K562 (cell line): ENCODE results near the gene NPC1L1. TPM values are rescaled to one million over a fixed set of nuclear protein-coding genes. Genes with fewer than 3 reads are reported as not detected.

Source experiments
- ATF7 ChIP-seq: fragments of 450-650 bp; IDR thresholded peaks from 2 replicates; pipeline ENCODE4 v1.7.1; 2014; ENCODE audit warnings: mild to moderate bottlenecking, moderate library complexity
- CBFB ChIP-seq: sonication (generic); formaldehyde crosslinking; IDR thresholded peaks from 2 replicates; pipeline ENCODE4 v1.4.0; 2020; ENCODE audit warnings: mild to moderate bottlenecking, missing genetic modification reagents
- CBX5 ChIP-seq: IDR thresholded peaks from 2 replicates; pipeline ENCODE4 v1.6.1; 2014; ENCODE audit warnings: low read depth, borderline replicate concordance
- DMBX1 ChIP-seq: fragments of 250-450 bp; sonication (Bioruptor Pico); IDR thresholded peaks from 2 replicates; pipeline ENCODE4 v1.8.0; 2022; ENCODE audit warnings: inconsistent platforms, mild to moderate bottlenecking, moderate library complexity, borderline replicate concordance
- ETV1 ChIP-seq: fragments of 450-650 bp; conservative IDR thresholded peaks from 2 replicates; pipeline ENCODE4 v1.6.1; 2016; ENCODE audit warnings: missing genetic modification characterization, control low read depth, low read depth, missing compliant biosample characterization
- HDAC2 ChIP-seq: fragments of 450-650 bp; IDR thresholded peaks from 2 replicates; pipeline ENCODE4 v1.6.1; 2016; ENCODE audit warnings: mild to moderate bottlenecking
- KLF16 ChIP-seq: IDR thresholded peaks from 2 replicates; pipeline ENCODE4 v1.6.1; 2016; ENCODE audit warnings: antibody characterized with exemption
- RBFOX2 ChIP-seq: fragments of 200-400 bp; formaldehyde crosslinking; IDR thresholded peaks from 2 replicates; pipeline ENCODE4 v1.6.1; 2017; ENCODE audit warnings: low read depth, mild to moderate bottlenecking, low read length, moderate library complexity
- SREBF2 ChIP-seq: sonication (generic); formaldehyde crosslinking; IDR thresholded peaks from 2 replicates; pipeline ENCODE4 v1.4.0; 2020; ENCODE audit warnings: mild to moderate bottlenecking, missing genetic modification reagents
- ZBED1 ChIP-seq: IDR thresholded peaks from 2 replicates; pipeline ENCODE4 v1.6.1; 2014
- ZBTB1 ChIP-seq: sonication (generic); formaldehyde crosslinking; IDR thresholded peaks from 2 replicates; pipeline ENCODE4 v1.8.1; 2023; ENCODE audit warnings: missing genetic modification reagents, low read depth, mild to moderate bottlenecking, borderline replicate concordance
- ZBTB7A ChIP-seq: IDR thresholded peaks from 2 replicates; pipeline ENCODE4 v1.6.1; 2011; ENCODE audit warnings: low read depth, mild to moderate bottlenecking, low read length, moderate library complexity, borderline replicate concordance; ENCODE audit not compliant: control insufficient read depth
- ZNF212 ChIP-seq: fragments of 450-650 bp; formaldehyde crosslinking; IDR thresholded peaks from 2 replicates; pipeline ENCODE4 v1.4.0; 2020; ENCODE audit warnings: mild to moderate bottlenecking
- ZNF431 ChIP-seq: sonication (generic); formaldehyde crosslinking; IDR thresholded peaks from 2 replicates; pipeline ENCODE4 v1.8.0; 2022; ENCODE audit warnings: mild to moderate bottlenecking, missing genetic modification reagents
- ZNF76 ChIP-seq: fragments of 250-450 bp; sonication (Bioruptor Pico); IDR thresholded peaks from 2 replicates; pipeline ENCODE4 v1.4.0; 2020; ENCODE audit warnings: mild to moderate bottlenecking, moderate library complexity, borderline replicate concordance
- ZNF77 ChIP-seq: fragments of 250-450 bp; sonication (Bioruptor Pico); IDR thresholded peaks from 2 replicates; pipeline ENCODE4 v1.5.0; 2020
- polyA plus RNA-seq, 8 experiments: library from polyadenylated mRNA; depleted of rRNA in 4 of 8; stranded (reverse) in 5 of 8; unstranded in 3 of 8; fragments of >200 nt; fragmentation: Nextera tagmentation in 2 of 8; fragmentation: Illumina TruSeq in 1 of 8; extraction: Ambion mirVana in 2 of 8; extraction: Trizol in 1 of 8; gene quantifications; 2 replicates each; pipeline versions ENCODE4 v1.2.1 to v1.2.3, GENCODE V29; 2011 to 2014; ENCODE audit warnings: inconsistent platforms in 1 of 8, missing spikeins in 1 of 8
- total RNA-seq, 7 experiments: library from RNA; depleted of rRNA in 6 of 7; stranded (reverse); fragments of >200 nt in 6 of 7; fragmentation: Illumina TruSeq in 2 of 7; extraction: Trizol in 2 of 7; gene quantifications; 2 replicates each; pipeline versions ENCODE4 v1.2.1 to v1.2.3, GENCODE V29; 2011 to 2021; ENCODE audit warnings: low replicate concordance in 1 of 7
- TF ChIP-seq, protein P1 (sequence below), 2 experiments: IDR thresholded peaks; 2 replicates each; pipeline ENCODE4 v1.6.1; 2011; ENCODE audit warnings: borderline replicate concordance in 1 of 2, control low read depth in 1 of 2, low read depth in 1 of 2, low read length in 1 of 2, mild to moderate bottlenecking in 1 of 2, mixed read lengths in 1 of 2, moderate library complexity in 1 of 2; ENCODE audit not compliant: insufficient read depth in 1 of 2, insufficient read length in 1 of 2, poor library complexity in 1 of 2, severe bottlenecking in 1 of 2; ENCODE audit errors: extremely low read depth in 1 of 2
- TF ChIP-seq, protein P2 (sequence below): fragments of 250-450 bp; sonication (Bioruptor Pico); IDR thresholded peaks from 2 replicates; pipeline ENCODE4 v1.8.0; 2021; ENCODE audit warnings: moderate library complexity, mild to moderate bottlenecking, inconsistent platforms
- TF ChIP-seq, protein P3 (sequence below): fragments of 200-800 bp; sonication (Bioruptor generic); IDR thresholded peaks from 2 replicates; pipeline ENCODE4 v1.6.1; 2017; ENCODE audit warnings: missing genetic modification characterization, missing compliant biosample characterization
- TF ChIP-seq, protein P4 (sequence below): sonication (generic); formaldehyde crosslinking; IDR thresholded peaks from 2 replicates; pipeline ENCODE4 v1.9.0; 2022; ENCODE audit warnings: mild to moderate bottlenecking, missing genetic modification reagents
- TF ChIP-seq, protein P5 (sequence below), 2 experiments: fragments of 200-800 bp in 1 of 2; sonication (Bioruptor generic) in 1 of 2; sonication (generic) in 1 of 2; formaldehyde crosslinking in 1 of 2; IDR thresholded peaks in 1 of 2; conservative IDR thresholded peaks in 1 of 2; 2 replicates each; pipeline versions ENCODE4 v1.5.0 to v1.6.1; 2016 to 2020; ENCODE audit warnings: missing compliant biosample characterization in 1 of 2, missing genetic modification characterization in 1 of 2, missing genetic modification reagents in 1 of 2

The NPC1L1 gene
- total and polyA plus RNA-seq, 9 of the 15 experiments (the other 6 are each of a cell fraction or from before 2014, with no cell fraction given) = 0.01 to 0.18 (median 0.07) TPM; not detected in 4

DNA sequence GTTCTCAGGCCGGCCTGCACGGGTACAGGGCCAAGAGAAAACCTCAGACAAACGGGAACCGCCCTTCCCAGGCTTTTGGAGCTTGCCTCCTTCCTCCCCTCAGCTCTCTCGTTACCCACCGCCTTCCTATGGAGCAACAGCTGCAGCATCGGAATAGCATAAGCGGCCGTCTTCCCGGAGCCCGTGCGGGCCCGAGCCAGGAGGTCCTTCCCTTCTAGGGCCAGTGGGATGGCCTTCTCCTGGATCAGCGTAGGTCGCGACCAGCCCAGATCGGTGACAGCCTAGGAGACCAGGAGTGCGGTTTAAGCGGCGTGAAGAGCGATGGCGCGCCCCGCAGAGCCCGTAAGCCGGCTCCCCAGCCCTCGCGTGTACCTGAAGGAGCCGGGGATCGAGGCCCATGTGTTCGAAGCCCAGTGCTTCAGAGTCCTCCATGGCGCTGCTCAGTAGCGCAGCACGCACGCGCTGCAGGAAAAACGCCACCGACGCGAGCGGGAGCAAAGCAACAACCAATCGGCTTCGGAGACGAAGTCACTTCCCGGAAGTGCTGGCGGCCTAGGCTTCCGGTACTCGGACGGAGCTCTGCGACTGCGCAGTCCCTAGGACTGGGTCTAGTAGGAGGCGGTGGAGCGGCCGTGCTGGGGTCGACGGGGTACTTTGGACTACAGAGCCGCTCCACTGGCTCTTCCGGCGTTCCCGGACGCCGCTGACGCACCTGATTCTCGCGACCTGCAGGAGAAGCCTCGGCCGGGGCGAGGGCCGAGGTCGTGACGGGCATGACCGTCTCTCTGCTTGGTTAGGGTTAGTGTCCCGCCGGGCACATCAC is 32.5 kb upstream of the NPC1L1 start, which contains the start of gene DDX56 (continued):
- TF ChIP-seq, protein P1, sequence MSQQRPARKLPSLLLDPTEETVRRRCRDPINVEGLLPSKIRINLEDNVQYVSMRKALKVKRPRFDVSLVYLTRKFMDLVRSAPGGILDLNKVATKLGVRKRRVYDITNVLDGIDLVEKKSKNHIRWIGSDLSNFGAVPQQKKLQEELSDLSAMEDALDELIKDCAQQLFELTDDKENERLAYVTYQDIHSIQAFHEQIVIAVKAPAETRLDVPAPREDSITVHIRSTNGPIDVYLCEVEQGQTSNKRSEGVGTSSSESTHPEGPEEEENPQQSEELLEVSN (IDR thresholded peaks at IDR 0.05; ENCODE audit: borderline replicate concordance in 1 of 2, extremely low read depth in 1 of 2, insufficient read depth in 1 of 2, insufficient read length in 1 of 2, low read depth in 1 of 2, low read length in 1 of 2, poor library complexity in 1 of 2, severe bottlenecking in 1 of 2) = peak; percentile 96 to 98
- TF ChIP-seq ZBTB1 (CRISPR knock-in tag) (0 out of 2 replicates have a peak, but pooled peaks have one; percentile 50), ATF7 (peak; percentile 68; the same call in 1 of the 2 replicates), ZNF77 (CRISPR knock-in tag) (no peak), SREBF2 (CRISPR knock-in tag) (peak; percentile 84; the same call in 1 of the 2 replicates), HDAC2 (peak; percentile 61; the same call in 1 of the 2 replicates), CBX5 (no peak; the same call in 1 of the 2 replicates), KLF16 (no peak), ZNF212 (CRISPR knock-in tag) (0 out of 2 replicates have a peak, but pooled peaks have one; percentile 60), CBFB (CRISPR knock-in tag) (peak; percentile 36; the same call in 1 of the 2 replicates), ZNF431 (CRISPR knock-in tag) (peak; percentile 58; the same call in 1 of the 2 replicates), RBFOX2 (peak; percentile 98), ZBED1 (0 out of 2 replicates have a peak, but pooled peaks have one; percentile 59), ZBTB7A (peak; percentile 57; the same call in 1 of the 2 replicates), ETV1 (tag) (peak; percentile 70; the same call in 1 of the 2 replicates), ZNF76 (CRISPR knock-in tag) (no peak), DMBX1 (CRISPR knock-in tag) (peak; percentile 50; the same call in 1 of the 2 replicates)
- TF ChIP-seq, protein P2, sequence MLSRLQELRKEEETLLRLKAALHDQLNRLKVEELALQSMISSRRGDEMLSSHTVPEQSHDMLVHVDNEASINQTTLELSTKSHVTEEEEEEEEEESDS (CRISPR knock-in tag) = no peak
- TF ChIP-seq, protein P3, sequence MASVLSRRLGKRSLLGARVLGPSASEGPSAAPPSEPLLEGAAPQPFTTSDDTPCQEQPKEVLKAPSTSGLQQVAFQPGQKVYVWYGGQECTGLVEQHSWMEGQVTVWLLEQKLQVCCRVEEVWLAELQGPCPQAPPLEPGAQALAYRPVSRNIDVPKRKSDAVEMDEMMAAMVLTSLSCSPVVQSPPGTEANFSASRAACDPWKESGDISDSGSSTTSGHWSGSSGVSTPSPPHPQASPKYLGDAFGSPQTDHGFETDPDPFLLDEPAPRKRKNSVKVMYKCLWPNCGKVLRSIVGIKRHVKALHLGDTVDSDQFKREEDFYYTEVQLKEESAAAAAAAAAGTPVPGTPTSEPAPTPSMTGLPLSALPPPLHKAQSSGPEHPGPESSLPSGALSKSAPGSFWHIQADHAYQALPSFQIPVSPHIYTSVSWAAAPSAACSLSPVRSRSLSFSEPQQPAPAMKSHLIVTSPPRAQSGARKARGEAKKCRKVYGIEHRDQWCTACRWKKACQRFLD (CRISPR knock-in tag) = peak; percentile 58; the same call in 1 of the 2 replicates
- TF ChIP-seq, protein P4, sequence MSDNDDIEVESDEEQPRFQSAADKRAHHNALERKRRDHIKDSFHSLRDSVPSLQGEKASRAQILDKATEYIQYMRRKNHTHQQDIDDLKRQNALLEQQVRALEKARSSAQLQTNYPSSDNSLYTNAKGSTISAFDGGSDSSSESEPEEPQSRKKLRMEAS (CRISPR knock-in tag) = peak; percentile 97
- TF ChIP-seq, protein P5, sequence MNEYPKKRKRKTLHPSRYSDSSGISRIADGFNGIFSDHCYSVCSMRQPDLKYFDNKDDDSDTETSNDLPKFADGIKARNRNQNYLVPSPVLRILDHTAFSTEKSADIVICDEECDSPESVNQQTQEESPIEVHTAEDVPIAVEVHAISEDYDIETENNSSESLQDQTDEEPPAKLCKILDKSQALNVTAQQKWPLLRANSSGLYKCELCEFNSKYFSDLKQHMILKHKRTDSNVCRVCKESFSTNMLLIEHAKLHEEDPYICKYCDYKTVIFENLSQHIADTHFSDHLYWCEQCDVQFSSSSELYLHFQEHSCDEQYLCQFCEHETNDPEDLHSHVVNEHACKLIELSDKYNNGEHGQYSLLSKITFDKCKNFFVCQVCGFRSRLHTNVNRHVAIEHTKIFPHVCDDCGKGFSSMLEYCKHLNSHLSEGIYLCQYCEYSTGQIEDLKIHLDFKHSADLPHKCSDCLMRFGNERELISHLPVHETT (CRISPR knock-in tag; conservative IDR thresholded peaks at IDR 0.05 in 1 of 2, IDR thresholded peaks at IDR 0.05 in 1 of 2) = peak in 1 of 2 experiments; percentile 27; a peak in 1 of 4 replicates
